Neural crest cell (in vitro differentiated cells): ENCODE data around the gene HSD17B7. TPM values are rescaled to one million over a fixed set of nuclear protein-coding genes. Genes with fewer than 3 reads are reported as not detected.

ENCODE experiments used
- DNase-seq: peaks from one replicate; pipeline ENCODE4 v3.0.0; 2021; ENCODE audit warnings: low read depth, mixed read lengths, low spot score
- H3K27ac Mint-ChIP-seq: one replicate; pipeline ENCODE4 v1.8.0; 2021; ENCODE audit warnings: mild to moderate bottlenecking, mixed read lengths; ENCODE audit not compliant: unreplicated experiment
- H3K27me3 Mint-ChIP-seq: 2 replicates; pipeline ENCODE4 v1.8.0; 2021; ENCODE audit warnings: low read depth, mild to moderate bottlenecking, mixed read lengths
- H3K36me3 Mint-ChIP-seq: 2 replicates; pipeline ENCODE4 v1.8.0; 2021; ENCODE audit warnings: low read depth, mild to moderate bottlenecking, mixed read lengths
- H3K4me1 Mint-ChIP-seq: 2 replicates; pipeline ENCODE4 v1.8.0; 2021; ENCODE audit warnings: mixed read lengths
- H3K4me3 Mint-ChIP-seq: one replicate; pipeline ENCODE4 v1.8.0; 2021; ENCODE audit warnings: mild to moderate bottlenecking, mixed read lengths
- H3K9me3 Mint-ChIP-seq: 2 replicates; pipeline ENCODE4 v1.8.0; 2021; ENCODE audit warnings: mixed read lengths
- total RNA-seq: library from RNA; stranded (reverse); gene quantifications from 2 replicates; pipeline ENCODE4 v1.2.1, GENCODE V29; 2021
- TF ChIP-seq, protein P1 (sequence below): fragments of 200-600 bp; sonication (generic); conservative IDR thresholded peaks from 2 replicates; pipeline ENCODE4 v1.5.0; 2021; ENCODE audit warnings: antibody characterized with exemption, mild to moderate bottlenecking

Gene HSD17B7
- total RNA-seq, 1 donor from 2014 or later = 60.1 TPM

DNA sequence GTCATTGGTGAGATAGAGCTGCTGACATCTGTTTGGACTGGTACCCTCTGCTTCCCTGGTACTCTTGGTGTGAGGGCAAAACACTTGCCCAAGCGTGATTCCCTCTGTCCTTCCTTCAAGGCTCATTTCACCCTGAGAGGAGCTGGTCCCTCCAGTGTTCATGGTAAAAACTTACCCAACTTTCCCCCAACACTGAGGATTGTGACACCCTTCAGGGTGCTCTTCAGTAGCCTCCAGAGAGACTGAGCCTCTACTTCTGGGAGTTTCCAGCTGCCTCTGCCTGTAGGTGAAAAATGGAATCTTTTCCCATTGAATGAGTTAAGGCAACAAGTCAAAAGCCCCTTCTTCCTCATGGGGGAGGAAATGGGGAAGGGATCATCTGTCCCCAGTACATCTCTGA, 60.8 kb downstream of the HSD17B7 start:
- no peaks in the 10 kb centered on the region for H3K9me3 Mint-ChIP-seq
- no peak for DNase-seq
- TF ChIP-seq, protein P1, sequence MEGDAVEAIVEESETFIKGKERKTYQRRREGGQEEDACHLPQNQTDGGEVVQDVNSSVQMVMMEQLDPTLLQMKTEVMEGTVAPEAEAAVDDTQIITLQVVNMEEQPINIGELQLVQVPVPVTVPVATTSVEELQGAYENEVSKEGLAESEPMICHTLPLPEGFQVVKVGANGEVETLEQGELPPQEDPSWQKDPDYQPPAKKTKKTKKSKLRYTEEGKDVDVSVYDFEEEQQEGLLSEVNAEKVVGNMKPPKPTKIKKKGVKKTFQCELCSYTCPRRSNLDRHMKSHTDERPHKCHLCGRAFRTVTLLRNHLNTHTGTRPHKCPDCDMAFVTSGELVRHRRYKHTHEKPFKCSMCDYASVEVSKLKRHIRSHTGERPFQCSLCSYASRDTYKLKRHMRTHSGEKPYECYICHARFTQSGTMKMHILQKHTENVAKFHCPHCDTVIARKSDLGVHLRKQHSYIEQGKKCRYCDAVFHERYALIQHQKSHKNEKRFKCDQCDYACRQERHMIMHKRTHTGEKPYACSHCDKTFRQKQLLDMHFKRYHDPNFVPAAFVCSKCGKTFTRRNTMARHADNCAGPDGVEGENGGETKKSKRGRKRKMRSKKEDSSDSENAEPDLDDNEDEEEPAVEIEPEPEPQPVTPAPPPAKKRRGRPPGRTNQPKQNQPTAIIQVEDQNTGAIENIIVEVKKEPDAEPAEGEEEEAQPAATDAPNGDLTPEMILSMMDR = no peak
- peaks cover 3% of the 10 kb centered on the region for H3K27me3 Mint-ChIP-seq
- no peak overlapping the region for H3K27ac Mint-ChIP-seq
- no peaks in the 10 kb centered on the region for H3K4me1 Mint-ChIP-seq
- no peaks in the 10 kb centered on the region for H3K36me3 Mint-ChIP-seq
- H3K4me3 Mint-ChIP-seq = no peak overlapping the region

DNA sequence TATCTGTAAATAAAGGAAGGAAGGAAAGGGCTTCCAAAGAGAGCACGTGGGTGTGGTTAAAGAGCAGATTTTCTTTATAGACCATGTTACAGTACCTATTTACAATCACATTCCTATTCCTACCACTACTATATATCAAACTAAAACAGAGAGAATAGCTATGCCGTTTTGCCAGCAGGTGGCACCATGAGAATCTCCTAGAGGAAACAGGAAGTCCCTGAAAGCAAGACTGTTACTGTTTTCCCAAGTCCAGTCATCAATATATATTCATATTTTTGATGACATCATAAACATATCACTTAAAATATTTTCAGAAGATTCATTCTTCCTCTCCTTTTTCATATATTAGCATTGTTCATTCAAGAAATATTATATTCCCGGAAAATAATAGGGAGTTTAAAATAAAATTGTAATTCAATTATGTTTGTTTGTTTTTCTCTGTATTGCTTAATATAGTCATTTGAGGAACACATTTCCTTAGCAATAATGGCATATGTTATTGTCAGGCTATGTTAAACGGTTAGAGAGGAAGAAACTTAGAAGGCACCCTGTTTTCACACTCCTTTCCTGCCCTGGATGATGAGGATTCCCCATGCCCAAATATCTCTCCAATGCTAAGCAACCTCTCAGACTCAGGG, 63.9 kb downstream of the HSD17B7 start:
- no peaks in the 10 kb centered on the region for H3K4me1 Mint-ChIP-seq
- H3K27ac Mint-ChIP-seq = no peak overlapping the region
- H3K36me3 Mint-ChIP-seq = no peaks in the 10 kb centered on the region
- peak; percentile 58 for DNase-seq
- TF ChIP-seq, protein P1 = peak; percentile 85
- H3K4me3 Mint-ChIP-seq = no peak overlapping the region
- no peaks in the 10 kb centered on the region for H3K9me3 Mint-ChIP-seq
- no peaks in the 10 kb centered on the region for H3K27me3 Mint-ChIP-seq

DNA sequence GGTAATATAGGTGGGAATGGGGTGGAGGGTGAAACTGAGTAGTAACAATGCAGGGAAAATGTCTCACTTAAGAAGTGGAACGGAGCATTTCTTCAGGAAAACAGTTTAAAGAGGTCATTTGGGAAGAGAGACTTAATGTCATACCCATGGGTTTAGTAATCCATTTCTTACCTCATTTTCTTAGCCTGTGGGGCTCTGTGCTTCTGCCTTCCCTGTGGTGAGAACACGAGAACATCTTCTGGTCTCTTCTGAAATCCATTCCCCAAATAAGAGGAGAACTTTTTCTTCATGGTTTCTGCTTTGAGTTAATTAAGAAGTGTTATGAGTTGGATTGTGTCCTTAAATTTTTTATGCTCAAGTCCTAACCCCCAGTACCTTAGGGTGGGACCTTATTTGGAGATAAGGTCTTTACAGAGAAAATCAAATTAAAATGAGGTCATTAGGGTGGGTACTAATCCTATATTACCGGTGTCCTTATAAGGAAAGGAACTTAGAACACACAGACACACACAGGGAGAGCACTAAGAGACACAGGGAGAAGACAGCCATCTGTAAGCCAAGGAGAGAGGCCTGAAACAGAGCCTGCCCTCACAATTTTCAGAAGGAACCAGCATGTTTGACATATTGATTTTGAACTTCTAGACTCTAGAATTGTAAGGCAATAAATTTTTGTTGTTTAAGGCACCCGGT, 65.1 kb downstream of the HSD17B7 start:
- no peak for DNase-seq
- TF ChIP-seq, protein P1 = no peak
- Mint-ChIP-seq H3K27ac (no peak overlapping the region), H3K4me1 (no peaks in the 10 kb centered on the region), H3K4me3 (no peak overlapping the region), H3K9me3 (no peaks in the 10 kb centered on the region), H3K27me3 (no peaks in the 10 kb centered on the region), H3K36me3 (no peaks in the 10 kb centered on the region)

DNA sequence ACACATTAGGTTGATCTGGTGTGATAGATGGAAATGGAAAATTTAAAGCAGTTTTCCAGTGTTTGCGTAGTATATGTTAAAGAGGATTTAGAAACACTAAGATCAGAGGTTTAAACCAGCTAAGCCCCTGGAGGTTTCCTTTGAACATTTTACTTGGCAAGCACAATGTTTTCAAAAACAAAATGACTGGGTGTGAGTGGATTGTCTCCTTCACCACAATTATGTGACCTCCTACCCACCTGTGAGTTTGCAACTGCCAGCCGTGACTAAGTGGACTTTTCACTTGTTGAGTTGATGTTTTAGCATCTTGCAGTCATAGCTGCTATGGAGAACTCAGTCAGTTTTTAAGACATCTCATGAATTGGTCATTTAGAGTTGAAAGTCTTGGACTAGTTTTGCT, 65.8 kb downstream of the HSD17B7 start:
- no peaks in the 10 kb centered on the region for H3K36me3 Mint-ChIP-seq
- TF ChIP-seq, protein P1 = no peak
- no peak overlapping the region for H3K27ac Mint-ChIP-seq
- DNase-seq = no peak
- H3K9me3 Mint-ChIP-seq = no peaks in the 10 kb centered on the region
- no peak overlapping the region for H3K4me3 Mint-ChIP-seq
- H3K27me3 Mint-ChIP-seq = no peaks in the 10 kb centered on the region
- peaks cover 2% of the 10 kb centered on the region for H3K4me1 Mint-ChIP-seq

DNA sequence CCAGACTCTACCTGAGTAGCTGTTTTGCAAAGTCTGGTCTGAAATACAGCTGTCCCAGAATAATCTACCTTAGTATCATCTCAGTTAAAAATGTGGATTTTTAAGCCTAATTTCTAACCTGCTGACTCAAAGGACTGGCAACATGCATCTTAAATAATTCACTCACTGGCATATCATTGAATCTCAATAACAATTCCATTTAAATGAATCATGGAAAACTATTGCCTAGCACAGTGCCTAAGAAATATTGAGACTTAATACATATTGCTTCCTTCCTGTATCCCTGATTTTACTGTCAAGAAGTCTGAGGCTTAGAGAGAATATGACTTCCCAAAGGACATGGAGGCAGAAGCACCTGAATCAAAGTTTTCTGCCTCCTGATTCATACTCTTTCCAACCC, 67.3 kb downstream of the HSD17B7 start:
- peaks cover 4% of the 10 kb centered on the region for H3K4me1 Mint-ChIP-seq
- TF ChIP-seq, protein P1 = no peak
- H3K27ac Mint-ChIP-seq = no peak overlapping the region
- no peaks in the 10 kb centered on the region for H3K27me3 Mint-ChIP-seq
- DNase-seq = no peak
- no peaks in the 10 kb centered on the region for H3K36me3 Mint-ChIP-seq
- H3K4me3 Mint-ChIP-seq = no peak overlapping the region
- H3K9me3 Mint-ChIP-seq = no peaks in the 10 kb centered on the region
